ENCODE results near the gene NVL. TPM values are rescaled to one million over a fixed set of nuclear protein-coding genes. Genes with fewer than 3 reads are reported as not detected.

Gene NVL
- total and polyA plus RNA-seq, 2 donors (not counting 3 experiments of a cell fraction or from before 2014, with no cell fraction given): 16.7 to 30.3 TPM

- FAIRE-seq (no peak), DNase-seq (ENCODE audit: low read depth, low spot score) (no peak)
- dilution Hi-C loops (cut with MboI; ENCODE audit: extremely low pct_ligation_motif_present, low sequenced_read_pairs): no loop called here
- no peak overlapping the region for H2AFZ ChIP-seq (ENCODE audit: low read depth, low read length)
- no peaks in the 10 kb centered on the region for H4K20me1 ChIP-seq (replicated peaks; ENCODE audit: control insufficient read depth, extremely low read depth, insufficient read depth, low read length)
- BruUV-seq (replicated peaks): no TSS peak
- no peak overlapping the region for H3K4me2 ChIP-seq (ENCODE audit: insufficient read depth, low read length)
- no peak overlapping the region for H3K9ac ChIP-seq (replicated peaks; ENCODE audit: extremely low read depth, insufficient read depth, low read length)
- CTCF ChIA-PET: no interaction called here
- no peaks in the 10 kb centered on the region for H3K79me2 ChIP-seq (ENCODE audit: control insufficient read depth, insufficient read depth, low read length)
- H3K4me3 ChIP-seq (replicated peaks in 1 of 3; ENCODE audit: insufficient read depth in 1 of 3, low read depth in 1 of 3, low read length in 3 of 3): no peak overlapping the region
- intact Hi-C loops (cut with micrococcal nuclease): no loop called here
- peaks cover 5% of the 10 kb centered on the region for H3K4me1 ChIP-seq (ENCODE audit: control insufficient read depth, extremely low read depth, insufficient read depth, low read length)
- no peaks in the 10 kb centered on the region for H3K9me1 ChIP-seq (replicated peaks; ENCODE audit: control insufficient read depth, extremely low read depth, insufficient read depth, low read length)
- no peaks in the 10 kb centered on the region for H3K27me3 ChIP-seq (ENCODE audit: control insufficient read depth in 2 of 2, insufficient read depth in 2 of 2, low read length in 2 of 2)
- H3K9me3 ChIP-seq (replicated peaks; ENCODE audit: control insufficient read depth, insufficient read depth, low read length): no peaks in the 10 kb centered on the region
- peaks cover 1 to 7% of the 10 kb centered on the region in 2 experiments for H3K36me3 ChIP-seq (ENCODE audit: control insufficient read depth in 2 of 2, extremely low read depth in 1 of 2, insufficient read depth in 2 of 2, low read length in 2 of 2)
- TF ChIP-seq FOS (IDR thresholded peaks at IDR 0.05; ENCODE audit: borderline replicate concordance, insufficient read depth, low read length) (no peak), JUN (IDR thresholded peaks at IDR 0.05; ENCODE audit: borderline replicate concordance, insufficient read depth, insufficient read length, low read depth) (no peak), POLR2AphosphoS5 (IDR thresholded peaks at IDR 0.05; ENCODE audit: insufficient read depth, low read depth, low read length) (no peak), CTCF (IDR thresholded peaks at IDR 0.05; ENCODE audit: extremely low read depth in 1 of 2, insufficient read depth in 1 of 2, low read depth in 1 of 2, low read length in 2 of 2) (no peak), MYC (IDR thresholded peaks at IDR 0.05; ENCODE audit: low read depth, low read length) (no peak), POLR2A (IDR thresholded peaks at IDR 0.05; ENCODE audit: low read depth, low read length) (no peak), EZH2 (IDR thresholded peaks at IDR 0.05; ENCODE audit: borderline replicate concordance, low read depth, low read length, severe bottlenecking) (no peak), GATA2 (IDR thresholded peaks at IDR 0.05; ENCODE audit: insufficient read depth, insufficient read length, low read depth, low read length) (no peak)
- TF ChIP-seq, protein P1, sequence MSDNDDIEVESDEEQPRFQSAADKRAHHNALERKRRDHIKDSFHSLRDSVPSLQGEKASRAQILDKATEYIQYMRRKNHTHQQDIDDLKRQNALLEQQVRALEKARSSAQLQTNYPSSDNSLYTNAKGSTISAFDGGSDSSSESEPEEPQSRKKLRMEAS (IDR thresholded peaks at IDR 0.05; ENCODE audit: insufficient read depth, insufficient read length): no peak
- no peak overlapping the region for H3K27ac ChIP-seq (ENCODE audit: insufficient read depth, low read depth, low read length)
- POLR2A ChIA-PET: no interaction called here
These were observed 58.9 kb downstream of the NVL start for GRCh38 chr1:224271106-224271505.

All from endothelial cell of umbilical vein (primary cell).